ENCODE results near the gene ACTR1B.

- TF ChIP-seq CTCF (IDR thresholded peaks at IDR 0.05 in 4 of 5, conservative IDR thresholded peaks at IDR 0.05 in 1 of 5) (peak in 1 of 5 experiments; percentile 3), POLR2A (IDR thresholded peaks at IDR 0.05) (no peak)
These were observed 759 bp upstream of the ACTR1B start for GRCh38 chr2:97664636-97664970.
